Measurements from ENCODE around the gene OR8H2.

OR8H2 gene

GRCh38 chr11:56151376-56151775 is 47.9 kb downstream of the OR8H2 start:
- TF ChIP-seq CTCF (conservative IDR thresholded peaks at IDR 0.05), result no peak
- H3K27ac ChIP-seq, result no peak overlapping the region

- no peak overlapping the region for H3K27ac ChIP-seq
Measured at GRCh38 chr11:56152333-56152732, 48.8 kb downstream of the OR8H2 start.

More at GRCh38 chr11:56152333-56152732, 48.8 kb downstream of the OR8H2 start:
- TF ChIP-seq CTCF (conservative IDR thresholded peaks at IDR 0.05), result no peak
